Stimulated activated CD4-positive, alpha-beta T cell treated with anti-CD3 and anti-CD28 coated beads, Interleukin-15, amount 100 ng/mL, for 48 hours (primary cell): Measurements from ENCODE around the gene KRTAP10-2.

ENCODE experiments used
- DNase-seq, 2 donors: peaks; one replicate each; pipeline ENCODE4 v3.0.0-alpha.2; 2020; ENCODE audit warnings: low read depth in 2 of 2

The KRTAP10-2 gene

GRCh38 chr21:44526096-44526997 is 25.0 kb downstream of the KRTAP10-2 start:
- no peak for DNase-seq

GRCh38 chr21:44525391-44526095 is 25.8 kb downstream of the KRTAP10-2 start:
- DNase-seq = no peak

- DNase-seq = no peak
Observed at GRCh38 chr21:44524414-44525371, 26.6 kb downstream of the KRTAP10-2 start.

GRCh38 chr21:44523567-44524413 is 27.5 kb downstream of the KRTAP10-2 start:
- DNase-seq = no peak

GRCh38 chr21:44522753-44523204 is 28.5 kb downstream of the KRTAP10-2 start:
- DNase-seq = no peak

GRCh38 chr21:44521928-44522752 is 29.2 kb downstream of the KRTAP10-2 start:
- DNase-seq = no peak

GRCh38 chr21:44521301-44521927 is 29.9 kb downstream of the KRTAP10-2 start:
- DNase-seq = no peak

- no peak for DNase-seq
Observed at GRCh38 chr21:44520326-44521300, 30.7 kb downstream of the KRTAP10-2 start.

GRCh38 chr21:44519346-44520325 is 31.7 kb downstream of the KRTAP10-2 start:
- no peak for DNase-seq

GRCh38 chr21:44518686-44519085 is 32.6 kb downstream of the KRTAP10-2 start:
- DNase-seq = no peak

GRCh38 chr21:44517175-44517899 is 34.0 kb downstream of the KRTAP10-2 start:
- peak; percentile 17 to 26 for DNase-seq

GRCh38 chr21:44516828-44517174 is 34.5 kb downstream of the KRTAP10-2 start:
- DNase-seq = no peak

- DNase-seq = no peak
Observed at GRCh38 chr21:44516342-44516741, 35.0 kb downstream of the KRTAP10-2 start.

GRCh38 chr21:44515359-44516165 is 35.7 kb downstream of the KRTAP10-2 start:
- no peak for DNase-seq

GRCh38 chr21:44514746-44515358 is 36.5 kb downstream of the KRTAP10-2 start:
- DNase-seq = no peak
